Sciatic nerve (tissue), 2 donors: ENCODE measurements around the gene ATP6V0A1. TPM values are rescaled to one million over a fixed set of nuclear protein-coding genes. Genes with fewer than 3 reads are reported as not detected.

Experiments used
- ATAC-seq: fragments of 200-7000 bp; cut with Tn5 transposase; one replicate; pipeline ENCODE4 v1.9.1; 2020; ENCODE audit warnings: mild to moderate bottlenecking, moderate library complexity
- DNase-seq: peaks from one replicate; pipeline ENCODE4 v3.0.0-alpha.2; 2020; ENCODE audit warnings: low spot score
- intact Hi-C: fragments of 100-400 bp; cut with DNase I; formaldehyde crosslinking; loops from one replicate; pipeline ENCODE4 v1.14.2; 2022
- microRNA-seq: library from miRNA; unstranded; fragments of <30 nt; microRNA quantifications from one replicate; pipeline ENCODE4 v1.2.0, GENCODE V29; 2020
- total RNA-seq: library from RNA; stranded (reverse); fragmentation: NEBNext Ultra II Directional; extraction: Animal tissue kit (Norgen Biotek cat#: 25700); gene quantifications from one replicate; pipeline ENCODE4 v1.2.1, GENCODE V29; 2021
- donor health status: DM: no; HTN: no; CAD: no.
- donor health status: DM: no; HTN: no; CAD: no.

The ATP6V0A1 gene
- total RNA-seq, 1 donor from 2014 or later, result 115 TPM

DNA sequence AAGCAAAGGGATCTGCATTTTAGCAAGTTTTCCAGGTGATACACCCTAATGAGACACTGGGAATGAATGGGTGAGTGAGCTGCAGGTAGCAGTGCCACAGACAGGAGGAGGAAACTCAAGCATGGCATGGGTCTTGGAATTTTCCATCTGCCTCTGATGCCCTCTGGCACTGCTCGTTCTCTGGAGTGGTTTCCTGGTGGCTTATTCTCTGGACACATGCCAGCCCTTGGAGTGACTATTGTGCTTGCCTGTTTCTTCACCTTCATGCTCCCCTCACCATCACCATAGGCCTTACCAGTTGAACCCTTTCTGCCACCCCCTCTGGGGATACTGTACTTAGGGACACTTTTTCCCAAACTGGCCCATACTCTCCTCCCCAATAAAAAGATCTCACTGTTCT, 104.9 kb downstream of the ATP6V0A1 start:
- intact Hi-C loops, result no loop called here
- ATAC-seq (no peak), DNase-seq (no peak)

DNA sequence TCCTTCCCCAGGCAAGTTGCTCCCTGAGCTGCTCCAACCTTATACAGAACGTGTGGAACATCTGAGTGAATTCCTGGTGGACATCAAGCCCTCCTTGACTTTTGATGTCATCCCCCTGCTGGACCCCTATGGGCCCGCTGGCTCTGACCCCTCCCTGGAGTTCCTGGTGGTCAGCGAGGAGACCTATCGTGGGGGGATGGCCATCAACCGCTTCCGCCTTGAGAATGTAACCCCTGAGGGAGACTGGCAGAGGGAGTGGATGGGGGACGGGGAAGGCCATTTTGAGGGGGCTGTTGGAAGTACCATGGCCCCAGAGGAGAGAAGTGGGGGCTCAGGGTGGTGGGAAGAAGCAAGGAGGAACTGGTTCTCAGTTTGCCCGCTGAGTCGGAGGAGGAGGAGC, 105.3 kb downstream of the ATP6V0A1 start:
- intact Hi-C loops, result no loop called here

DNA sequence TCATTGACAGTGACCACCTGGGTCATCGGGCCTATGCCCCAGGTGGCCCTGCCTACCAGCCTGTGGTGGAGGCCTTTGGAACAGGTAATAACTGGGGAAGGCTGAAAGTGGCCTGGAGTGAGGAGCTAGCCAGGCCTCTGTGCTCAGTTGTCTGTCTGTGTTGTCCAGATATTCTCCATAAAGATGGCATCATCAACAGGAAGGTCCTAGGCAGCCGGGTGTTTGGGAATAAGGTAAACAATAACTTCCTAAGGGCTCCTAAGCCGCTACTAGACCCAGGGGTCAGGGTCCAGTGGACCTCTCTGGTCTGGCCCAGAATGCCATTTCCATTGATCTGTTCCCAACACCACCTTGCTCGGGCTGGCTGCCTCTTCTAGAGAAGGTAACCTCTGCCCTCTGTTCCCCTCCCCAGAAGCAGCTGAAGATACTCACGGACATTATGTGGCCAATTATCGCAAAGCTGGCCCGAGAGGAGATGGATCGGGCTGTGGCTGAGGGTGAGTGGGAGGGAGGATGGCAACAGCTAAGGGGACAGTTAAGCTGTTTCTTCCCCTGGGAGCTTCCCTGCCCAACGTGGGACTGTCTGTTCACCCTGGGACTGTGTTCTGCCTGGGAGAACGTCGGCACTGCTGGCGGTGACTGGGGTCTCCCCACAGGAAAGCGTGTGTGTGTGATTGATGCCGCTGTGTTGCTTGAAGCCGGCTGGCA, 106.3 kb downstream of the ATP6V0A1 start:
- DNase-seq, result no peak
- intact Hi-C loops, result no loop called here
- ATAC-seq, result no peak

More for the DNA sequence above, 105.3 kb downstream of the ATP6V0A1 start:
- DNase-seq (no peak), ATAC-seq (no peak)

DNA sequence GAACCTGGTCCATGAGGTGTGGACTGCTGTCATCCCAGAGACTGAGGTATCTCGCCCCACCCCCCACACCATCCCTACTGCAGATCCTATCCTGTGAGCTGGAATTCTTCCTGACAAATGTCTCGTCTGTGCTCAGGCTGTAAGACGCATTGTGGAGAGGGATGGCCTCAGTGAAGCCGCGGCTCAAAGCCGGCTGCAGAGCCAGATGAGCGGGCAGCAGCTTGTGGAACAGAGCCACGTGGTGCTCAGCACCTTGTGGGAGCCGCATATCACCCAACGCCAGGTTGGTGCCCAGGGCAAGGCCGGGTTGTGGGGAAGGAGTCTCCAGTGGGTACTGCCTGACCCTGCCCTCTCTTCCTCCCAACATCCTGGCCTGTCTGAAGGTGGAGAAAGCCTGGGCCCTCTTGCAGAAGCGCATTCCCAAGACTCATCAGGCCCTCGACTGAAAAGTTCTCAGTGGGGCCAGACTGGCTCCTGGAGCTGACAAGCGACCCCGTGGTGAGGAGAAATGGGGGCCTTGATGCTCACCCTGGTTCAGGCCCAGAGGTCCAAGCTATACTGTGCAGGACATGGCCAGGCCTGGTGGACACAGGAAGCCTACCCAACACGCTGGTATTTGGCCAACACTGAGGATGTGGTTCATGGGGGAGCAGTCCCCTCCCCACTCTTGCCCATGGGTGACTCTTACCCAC, 107.0 kb downstream of the ATP6V0A1 start:
- ATAC-seq (no peak), DNase-seq (no peak)

DNA sequence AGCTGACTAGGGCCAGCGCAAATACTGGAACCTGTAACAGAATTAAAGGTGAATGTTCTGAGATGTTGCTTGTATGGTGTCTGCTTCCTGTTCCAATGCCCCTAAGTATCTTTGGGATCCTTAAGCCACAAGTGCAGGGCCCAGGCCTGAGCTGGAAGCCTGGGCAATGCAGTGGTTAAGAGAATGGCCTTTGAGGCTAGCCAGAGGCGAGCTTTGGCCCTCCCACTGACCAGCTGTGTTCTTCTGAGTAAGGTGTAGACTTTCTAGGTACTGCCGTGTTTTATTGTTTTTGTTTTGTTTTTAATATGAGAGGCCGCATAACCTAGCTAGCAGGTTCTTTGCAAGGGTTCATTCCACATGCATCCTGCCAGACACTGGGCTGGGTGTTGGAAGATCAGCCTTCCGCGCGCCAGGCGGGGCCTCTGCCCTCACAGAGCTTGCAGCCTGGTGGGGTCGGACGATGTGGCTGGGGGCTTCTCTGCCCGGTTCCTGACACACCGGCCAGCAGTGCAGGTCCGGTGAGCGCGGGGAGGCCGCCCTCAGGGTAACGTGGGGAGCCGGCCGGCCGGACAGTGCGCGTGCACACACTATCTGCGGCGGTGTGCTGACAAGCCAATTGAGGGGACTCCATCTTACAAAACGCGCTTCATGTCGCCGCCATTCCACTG, 107.7 kb downstream of the ATP6V0A1 start:
- intact Hi-C loops, result no loop called here
- ATAC-seq, result peak; percentile 25
- DNase-seq, result no peak

More for the DNA sequence above, 107.0 kb downstream of the ATP6V0A1 start:
- intact Hi-C loops, result no loop called here

DNA sequence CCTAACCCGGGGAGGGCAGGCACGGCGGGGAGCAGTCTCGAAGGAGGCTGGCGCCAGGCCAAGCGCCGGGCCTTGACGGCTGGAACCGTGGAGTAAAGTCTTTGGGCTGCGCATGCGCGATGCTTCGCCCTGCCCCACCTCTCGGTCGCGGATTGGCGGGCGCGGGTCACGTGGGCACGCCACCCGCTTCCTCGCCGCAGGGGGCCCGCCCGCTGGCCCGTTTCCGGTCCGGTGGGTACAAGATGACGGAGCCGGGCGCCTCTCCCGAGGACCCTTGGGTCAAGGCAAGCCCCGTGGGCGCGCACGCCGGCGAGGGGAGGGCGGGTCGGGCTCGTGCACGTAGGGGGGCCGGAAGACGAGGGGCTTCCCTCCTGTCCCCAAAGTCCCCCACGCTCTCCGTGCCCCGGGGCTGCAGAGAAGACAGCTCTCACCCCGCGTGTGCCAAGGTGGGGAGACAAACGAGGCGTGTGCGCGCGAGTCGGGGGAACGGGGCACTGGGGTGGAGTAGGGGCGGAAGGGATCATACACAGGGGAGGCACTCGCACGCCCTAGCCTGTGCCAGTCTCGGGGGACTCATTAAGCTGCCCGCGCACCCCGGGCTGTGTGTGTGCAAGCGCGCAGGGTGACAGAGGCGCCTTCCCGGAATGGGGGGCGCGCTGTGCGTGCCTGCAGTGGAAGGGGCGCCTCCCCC, 108.3 kb downstream of the ATP6V0A1 start, which contains the start of gene MLX:
TSS of gene MLX (plus strand) at position 218 of the 691 bp plus-strand sequence. CDS start at position 243, 25 bp downstream.
- intact Hi-C loops, result no loop called here
- peak; percentile 89 for ATAC-seq
- DNase-seq, result peak; percentile 97

DNA sequence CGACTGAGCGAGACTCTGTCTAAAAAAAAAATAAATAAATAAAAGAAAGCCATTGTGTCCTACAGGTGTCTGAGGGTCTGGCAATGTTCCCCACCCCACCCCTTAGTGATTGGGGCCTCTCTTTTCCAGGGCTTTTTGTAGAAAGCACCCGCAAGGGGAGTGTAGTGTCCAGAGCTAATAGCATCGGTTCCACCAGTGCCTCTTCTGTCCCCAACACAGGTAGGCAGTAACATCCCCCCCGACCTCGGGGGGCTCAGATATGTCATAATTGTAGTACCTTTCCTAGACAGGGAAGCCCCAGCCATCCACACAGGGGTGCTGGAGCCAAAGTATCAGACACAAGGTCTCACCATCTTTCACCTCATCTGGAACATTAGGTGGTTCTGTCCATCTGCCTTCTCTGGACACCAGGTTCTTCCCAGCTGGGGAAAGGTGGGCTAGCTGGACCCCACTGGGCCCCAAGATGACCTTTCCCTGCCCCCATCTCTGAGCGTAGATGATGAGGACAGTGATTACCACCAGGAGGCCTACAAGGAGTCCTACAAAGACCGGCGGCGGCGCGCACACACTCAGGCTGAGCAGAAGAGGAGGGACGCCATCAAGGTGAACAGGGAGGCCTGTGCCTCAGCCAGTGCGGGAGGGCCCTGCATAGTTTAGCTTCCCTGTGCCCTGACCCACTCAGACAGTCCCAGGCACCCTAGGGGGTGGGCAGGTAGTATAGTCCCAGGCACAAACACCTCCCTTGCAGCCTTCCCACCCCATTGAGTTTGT, 109.8 kb downstream of the ATP6V0A1 start:
- DNase-seq (peak; percentile 55), ATAC-seq (no peak)
- intact Hi-C loops, result no loop called here

DNA sequence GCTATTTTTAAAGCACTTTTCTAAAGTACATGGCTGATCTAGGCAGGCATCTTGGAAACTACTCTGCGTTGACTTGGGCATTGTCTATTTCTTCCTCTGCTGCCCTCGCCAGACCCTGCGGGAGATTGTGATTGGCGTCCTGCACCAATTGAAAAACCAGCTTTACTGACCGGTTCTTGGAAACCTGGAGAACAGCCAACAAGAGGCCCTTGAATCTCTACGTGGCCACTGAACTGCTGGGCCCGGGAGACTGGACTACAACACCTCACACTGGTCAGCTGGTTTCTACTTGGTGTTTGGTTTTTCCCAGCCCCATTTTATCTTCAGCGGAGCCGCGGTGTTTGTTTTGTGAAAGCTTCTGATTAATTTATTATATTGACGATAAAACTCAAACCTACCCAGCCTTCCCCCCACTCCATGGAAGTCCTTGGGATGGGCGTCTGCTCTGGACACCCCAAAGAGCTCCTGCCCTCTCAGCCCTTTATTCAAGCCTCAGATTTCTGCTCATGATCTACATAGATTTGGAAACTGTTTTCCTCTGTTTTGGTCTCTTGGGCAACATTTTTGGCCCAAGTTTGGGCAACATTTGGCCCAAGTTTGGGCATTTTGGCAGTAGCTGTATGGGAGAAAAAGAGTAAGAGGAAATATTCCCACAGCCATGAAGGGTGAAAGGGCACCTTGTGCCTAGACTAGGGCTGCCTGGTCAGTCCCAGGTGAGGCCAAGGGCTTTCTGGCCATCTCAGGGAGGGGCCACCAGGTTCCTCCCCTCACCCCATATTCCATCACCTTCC, 113.0 kb downstream of the ATP6V0A1 start:
- intact Hi-C loops, result no loop called here
- ATAC-seq (no peak), DNase-seq (no peak)

Small RNAs within 50 kb of the gene (microRNA-seq; reads per million reads assigned to microRNA genes)
- gene MIR5010 (5.4 reads per million, percentile 12 among the genes with 10 or more reads in this experiment), gene MIR548AT (not detected)

Other genes starting within 250 kb of the ATP6V0A1 start
- 90.8 TPM for gene STAT5B, start 182.5 kb upstream of the ATP6V0A1 start, total RNA-seq
- 55.6 TPM for gene STAT5A, start 170.4 kb upstream of the ATP6V0A1 start, total RNA-seq
- 284 TPM for gene STAT3, start 70.4 kb upstream of the ATP6V0A1 start, total RNA-seq
- 608 TPM for gene CAVIN1, start 35.6 kb upstream of the ATP6V0A1 start, total RNA-seq
- gene NAGLU, start 77.4 kb downstream of the ATP6V0A1 start, total RNA-seq, result 28.8 TPM
- gene HSD17B1, start 94.0 kb downstream of the ATP6V0A1 start, total RNA-seq, result 2.4 TPM
- 45.2 TPM for gene COASY, start 103.3 kb downstream of the ATP6V0A1 start, total RNA-seq
- 26.6 TPM for gene MLX, start 108.2 kb downstream of the ATP6V0A1 start, total RNA-seq
- 5.9 TPM for gene PSMC3IP, start 118.9 kb downstream of the ATP6V0A1 start, total RNA-seq
- gene RETREG3, start 150.5 kb downstream of the ATP6V0A1 start, total RNA-seq, result 47.1 TPM
- gene TUBG1, start 150.8 kb downstream of the ATP6V0A1 start, total RNA-seq, result 23.4 TPM
- 46.8 TPM for gene TUBG2, start 200.4 kb downstream of the ATP6V0A1 start, total RNA-seq
- gene PLEKHH3, start 218.1 kb downstream of the ATP6V0A1 start, total RNA-seq, result 40.3 TPM
- 3.5 TPM for gene CCR10, start 223.0 kb downstream of the ATP6V0A1 start, total RNA-seq
- gene CNTNAP1, start 223.7 kb downstream of the ATP6V0A1 start, total RNA-seq, result 12.9 TPM